Liver (tissue), 9 donors: ENCODE data around the gene ZNF282. TPM values are rescaled to one million over a fixed set of nuclear protein-coding genes. Genes with fewer than 3 reads are reported as not detected.

Experiments used
- DNase-seq: peaks from one replicate; pipeline ENCODE4 v3.0.0-alpha.2; 2017; ENCODE audit warnings: low spot score
- H3K27ac ChIP-seq, 2 donors: one replicate each; pipeline ENCODE4 v1.7.0; 2013; ENCODE audit warnings: inconsistent platforms in 2 of 2, low read length in 2 of 2, control low read depth in 1 of 2, low read depth in 1 of 2, mild to moderate bottlenecking in 1 of 2
- H3K27me3 ChIP-seq, 4 donors: one replicate each; pipeline versions ENCODE4 v1.6.1 to v1.7.0; 2013; ENCODE audit warnings: low read length in 3 of 4, inconsistent platforms in 1 of 4, mild to moderate bottlenecking in 1 of 4, moderate library complexity in 1 of 4; ENCODE audit not compliant: control insufficient read depth in 4 of 4, insufficient read depth in 4 of 4
- H3K36me3 ChIP-seq, 4 donors: one replicate each; pipeline versions ENCODE4 v1.6.1 to v1.7.0; 2013; ENCODE audit warnings: low read length in 3 of 4, mild to moderate bottlenecking in 3 of 4, low read depth in 1 of 4, moderate library complexity in 1 of 4; ENCODE audit not compliant: control insufficient read depth in 4 of 4, insufficient read depth in 3 of 4
- H3K4me1 ChIP-seq, 4 donors: one replicate each; pipeline versions ENCODE4 v1.6.1 to v1.7.0; 2013; ENCODE audit warnings: low read length in 3 of 4, mild to moderate bottlenecking in 3 of 4, moderate library complexity in 1 of 4; ENCODE audit not compliant: control insufficient read depth in 4 of 4, insufficient read depth in 4 of 4
- H3K4me3 ChIP-seq, 3 donors: one replicate each; pipeline versions ENCODE4 v1.6.1 to v1.7.0; 2013; ENCODE audit warnings: low read length in 3 of 3, control low read depth in 1 of 3, low read depth in 1 of 3, mild to moderate bottlenecking in 1 of 3
- H3K9ac ChIP-seq, 2 donors: one replicate each; pipeline ENCODE4 v1.7.0; 2013; ENCODE audit warnings: low read length in 2 of 2, mild to moderate bottlenecking in 2 of 2, moderate library complexity in 2 of 2, control low read depth in 1 of 2, low read depth in 1 of 2
- H3K9me3 ChIP-seq, 4 donors: one replicate each; pipeline versions ENCODE4 v1.6.1 to v1.7.0; 2013; ENCODE audit warnings: low read length in 3 of 4; ENCODE audit not compliant: control insufficient read depth in 4 of 4
- ATF3 ChIP-seq: IDR thresholded peaks from 2 replicates; pipeline ENCODE4 v1.6.1; 2016; ENCODE audit warnings: antibody characterized with exemption
- CTCF ChIP-seq: fragments of 150-350 bp; IDR thresholded peaks from 2 replicates; pipeline ENCODE4 v1.5.1; 2017; ENCODE audit warnings: improper control_type of control experiment, low read depth, low read length; ENCODE audit not compliant: missing input control
- EGR1 ChIP-seq, 2 donors: IDR thresholded peaks; 2 replicates each; pipeline ENCODE4 v1.6.1; 2016 to 2018; ENCODE audit warnings: antibody characterized with exemption in 2 of 2, low read depth in 2 of 2
- FOXA1 ChIP-seq: IDR thresholded peaks from 2 replicates; pipeline ENCODE4 v1.6.1; 2016; ENCODE audit warnings: antibody characterized with exemption
- FOXA2 ChIP-seq: IDR thresholded peaks from 2 replicates; pipeline ENCODE4 v1.6.1; 2016; ENCODE audit warnings: antibody characterized with exemption
- GABPA ChIP-seq, 2 donors: IDR thresholded peaks in 1 of 2; conservative IDR thresholded peaks in 1 of 2; 2 replicates each; pipeline ENCODE4 v1.6.1; 2016; ENCODE audit warnings: antibody characterized with exemption in 2 of 2, mild to moderate bottlenecking in 1 of 2, moderate library complexity in 1 of 2
- HNF4A ChIP-seq, 2 donors: conservative IDR thresholded peaks; 2 replicates each; pipeline ENCODE4 v1.6.1; 2016; ENCODE audit warnings: antibody characterized with exemption in 2 of 2, mild to moderate bottlenecking in 2 of 2
- HNF4G ChIP-seq: IDR thresholded peaks from 2 replicates; pipeline ENCODE4 v1.6.1; 2016; ENCODE audit warnings: antibody characterized with exemption
- JUND ChIP-seq, 2 donors: IDR thresholded peaks; 2 replicates each; pipeline ENCODE4 v1.6.1; 2016; ENCODE audit warnings: antibody characterized with exemption in 2 of 2
- MAX ChIP-seq: IDR thresholded peaks from 2 replicates; pipeline ENCODE4 v1.6.1; 2016; ENCODE audit warnings: antibody characterized with exemption
- NR2F2 ChIP-seq: IDR thresholded peaks from 2 replicates; pipeline ENCODE4 v1.6.1; 2016; ENCODE audit warnings: antibody characterized with exemption
- RAD21 ChIP-seq, 2 donors: IDR thresholded peaks; 2 replicates each; pipeline ENCODE4 v1.6.1; 2016; ENCODE audit warnings: antibody characterized with exemption in 2 of 2, mild to moderate bottlenecking in 2 of 2
- REST ChIP-seq: IDR thresholded peaks from 2 replicates; pipeline ENCODE4 v1.6.1; 2016; ENCODE audit warnings: antibody characterized with exemption, mild to moderate bottlenecking
- RXRA ChIP-seq, 2 donors: IDR thresholded peaks; 2 replicates each; pipeline ENCODE4 v1.6.1; 2017 to 2018; ENCODE audit warnings: antibody characterized with exemption in 2 of 2, mild to moderate bottlenecking in 1 of 2
- SP1 ChIP-seq: IDR thresholded peaks from 2 replicates; pipeline ENCODE4 v1.6.1; 2018; ENCODE audit warnings: antibody characterized with exemption, mild to moderate bottlenecking
- TAF1 ChIP-seq: conservative IDR thresholded peaks from 2 replicates; pipeline ENCODE4 v1.6.1; 2016; ENCODE audit warnings: antibody characterized with exemption, mild to moderate bottlenecking
- YY1 ChIP-seq: IDR thresholded peaks from 2 replicates; pipeline ENCODE4 v1.6.1; 2016; ENCODE audit warnings: antibody characterized with exemption, mild to moderate bottlenecking
- ZBTB33 ChIP-seq: IDR thresholded peaks from 2 replicates; pipeline ENCODE4 v1.6.1; 2016; ENCODE audit warnings: antibody characterized with exemption
- WGBS: extraction: QIAGEN DNeasy Blood & Tissue Kit; methylation state at CpG from one replicate; pipeline ENCODE4 v1.1.7; 2013; 5-methylcytosine and 5-hydroxymethylcytosine counted together
- polyA plus RNA-seq, 2 donors: library from polyadenylated mRNA; stranded (reverse) in 1 of 2; unstranded in 1 of 2; fragments of 200-250 nt in 1 of 2; fragments of >200 nt in 1 of 2; fragmentation: Nextera tagmentation in 1 of 2; extraction: Ambion mirVana in 1 of 2; gene quantifications; one replicate each; pipeline versions ENCODE4 v1.2.1 to v1.2.3, GENCODE V29; 2013 to 2015
- total RNA-seq, 2 donors: library from RNA; depleted of rRNA; stranded (reverse); fragments of >200 nt; gene quantifications; one replicate each; pipeline ENCODE4 v1.2.3, GENCODE V29; 2014
- donor health status: healthy.
- donor health status: healthy.
- donor health status: healthy.
- donor health status: healthy.
- donor health status: healthy.

Gene ZNF282
- 10 to 100 TPM; 13.8 to 78.6 TPM for total RNA-seq
- polyA plus RNA-seq: 10 to 100 TPM in 1 of 2 donors, 1 to 10 TPM in 1; 2.0 to 12.4 TPM

GRCh38 chr7:149195180-149196150 is at the start of gene ZNF282:
Gene ZNF282 (plus strand): TSS chr7:149195546. CDS start chr7:149195590, 44 bp downstream.
- peak within 1 kb of the TSS; percentile 66 to 80 (median 71) for H3K4me3 ChIP-seq
- H3K9me3 ChIP-seq: no peaks in the 10 kb centered on the region
- peak; percentile 83 for DNase-seq
- H3K27ac ChIP-seq: peak within 1 kb of the TSS; percentile 83 to 88
- peak within 1 kb of the TSS; percentile 49 to 94 for H3K9ac ChIP-seq
- under 1% methylated on average over 97 of the region's 97 CpGs for WGBS
- TF ChIP-seq SP1 (peak; percentile 60), REST (peak; percentile 91), RXRA (IDR thresholded peaks at IDR 0.05) (peak; percentile 45 to 61), CTCF (peak; percentile 53), JUND (IDR thresholded peaks at IDR 0.05) (no peak), ATF3 (no peak), HNF4G (no peak), HNF4A (conservative IDR thresholded peaks at IDR 0.05) (peak; percentile 38 to 41), FOXA2 (peak; percentile 81), TAF1 (no peak), NR2F2 (no peak), FOXA1 (peak; percentile 76), EGR1 (IDR thresholded peaks at IDR 0.05; ENCODE audit: low read depth in 2 of 2) (no peak), ZBTB33 (no peak), MAX (no peak), RAD21 (IDR thresholded peaks at IDR 0.05) (peak; percentile 61 to 73), GABPA (IDR thresholded peaks at IDR 0.05 in 1 of 2, conservative IDR thresholded peaks at IDR 0.05 in 1 of 2) (peak in 1 of 2 donors; percentile 32), YY1 (peak; percentile 92)
- peaks cover 11 to 21% (median 18%) of the 10 kb centered on the region in 4 donors for H3K36me3 ChIP-seq
- H3K27me3 ChIP-seq: no peaks in the 10 kb centered on the region
- peaks cover 7 to 20% (median 17%) of the 10 kb centered on the region in 4 donors for H3K4me1 ChIP-seq
